ENCODE results near the gene ZC2HC1B.
"Not testable (repeated sequence)": the region's sequence is repeated elsewhere in the genome, so short reads cannot be mapped to it uniquely, and the experiment has no call there.

DNA sequence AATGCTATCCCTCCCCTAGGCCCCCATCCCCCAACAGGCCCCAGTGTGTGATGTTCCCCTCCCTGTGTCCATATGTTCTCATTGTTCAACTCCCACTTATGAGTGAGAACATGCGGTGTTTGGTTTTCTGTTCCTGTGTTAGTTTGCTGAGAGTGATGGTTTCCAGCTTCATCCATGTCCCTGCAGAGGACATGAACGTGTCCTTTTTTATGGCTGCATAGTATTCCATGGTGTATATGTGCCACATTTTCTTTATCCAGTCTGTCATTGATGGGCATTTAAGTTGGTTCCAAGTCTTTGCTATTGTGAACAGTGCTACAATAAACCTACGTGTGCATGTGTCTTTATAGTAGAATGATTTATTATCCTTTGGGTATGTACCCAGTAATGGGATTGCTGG, 12.6 kb upstream of the ZC2HC1B start:
- TF ChIP-seq, protein P1, sequence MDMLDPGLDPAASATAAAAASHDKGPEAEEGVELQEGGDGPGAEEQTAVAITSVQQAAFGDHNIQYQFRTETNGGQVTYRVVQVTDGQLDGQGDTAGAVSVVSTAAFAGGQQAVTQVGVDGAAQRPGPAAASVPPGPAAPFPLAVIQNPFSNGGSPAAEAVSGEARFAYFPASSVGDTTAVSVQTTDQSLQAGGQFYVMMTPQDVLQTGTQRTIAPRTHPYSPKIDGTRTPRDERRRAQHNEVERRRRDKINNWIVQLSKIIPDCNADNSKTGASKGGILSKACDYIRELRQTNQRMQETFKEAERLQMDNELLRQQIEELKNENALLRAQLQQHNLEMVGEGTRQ (IDR thresholded peaks at IDR 0.05; ENCODE audit: borderline replicate concordance, low read depth, low read length) = not testable (repeated sequence)
- TF ChIP-seq POLR2A (IDR thresholded peaks at IDR 0.05; ENCODE audit: low read depth, low read length); MXI1 (IDR thresholded peaks at IDR 0.05; ENCODE audit: low read depth, low read length); TAF1 (IDR thresholded peaks at IDR 0.05; ENCODE audit: borderline replicate concordance, low read depth, low read length); MTA3 (IDR thresholded peaks at IDR 0.05; ENCODE audit: borderline replicate concordance, low read length); EZH2 (IDR thresholded peaks at IDR 0.05; ENCODE audit: borderline replicate concordance, control insufficient read depth, low read depth, low read length); TARDBP (IDR thresholded peaks at IDR 0.05; ENCODE audit: borderline replicate concordance); ZNF622 (IDR thresholded peaks at IDR 0.05): not testable (repeated sequence)
